Type B pancreatic cell (in vitro differentiated cells): ENCODE results near the gene SLC38A2. TPM values are rescaled to one million over a fixed set of nuclear protein-coding genes. Genes with fewer than 3 reads are reported as not detected.

Source experiments
- DNase-seq: peaks from one replicate; pipeline ENCODE4 v3.0.0; 2021; ENCODE audit warnings: mixed read lengths; ENCODE audit not compliant: unreplicated experiment; ENCODE audit errors: extremely low spot score
- H3K27ac Mint-ChIP-seq: 2 replicates; pipeline ENCODE4 v1.8.0; 2021; ENCODE audit warnings: mild to moderate bottlenecking, mixed read lengths
- H3K27me3 Mint-ChIP-seq: 2 replicates; pipeline ENCODE4 v1.8.0; 2021; ENCODE audit warnings: mixed read lengths
- H3K36me3 Mint-ChIP-seq: 2 replicates; pipeline ENCODE4 v1.8.0; 2021; ENCODE audit warnings: mixed read lengths
- H3K4me1 Mint-ChIP-seq: one replicate; pipeline ENCODE4 v1.8.0; 2021; ENCODE audit warnings: mixed read lengths; ENCODE audit not compliant: unreplicated experiment
- H3K4me3 Mint-ChIP-seq: 2 replicates; pipeline ENCODE4 v1.8.0; 2021; ENCODE audit warnings: mild to moderate bottlenecking, mixed read lengths
- H3K9me3 Mint-ChIP-seq: 2 replicates; pipeline ENCODE4 v1.8.0; 2021; ENCODE audit warnings: mixed read lengths
- total RNA-seq: library from RNA; stranded (reverse); gene quantifications from 2 replicates; pipeline ENCODE4 v1.2.1, GENCODE V29; 2021; ENCODE audit warnings: low replicate concordance
- TF ChIP-seq, protein P1 (sequence below): fragments of 200-600 bp; sonication (generic); conservative IDR thresholded peaks from 2 replicates; pipeline ENCODE4 v1.5.0; 2021; ENCODE audit warnings: antibody characterized with exemption, mild to moderate bottlenecking

Gene SLC38A2
- total RNA-seq, 1 donor from 2014 or later = 204 TPM

DNA sequence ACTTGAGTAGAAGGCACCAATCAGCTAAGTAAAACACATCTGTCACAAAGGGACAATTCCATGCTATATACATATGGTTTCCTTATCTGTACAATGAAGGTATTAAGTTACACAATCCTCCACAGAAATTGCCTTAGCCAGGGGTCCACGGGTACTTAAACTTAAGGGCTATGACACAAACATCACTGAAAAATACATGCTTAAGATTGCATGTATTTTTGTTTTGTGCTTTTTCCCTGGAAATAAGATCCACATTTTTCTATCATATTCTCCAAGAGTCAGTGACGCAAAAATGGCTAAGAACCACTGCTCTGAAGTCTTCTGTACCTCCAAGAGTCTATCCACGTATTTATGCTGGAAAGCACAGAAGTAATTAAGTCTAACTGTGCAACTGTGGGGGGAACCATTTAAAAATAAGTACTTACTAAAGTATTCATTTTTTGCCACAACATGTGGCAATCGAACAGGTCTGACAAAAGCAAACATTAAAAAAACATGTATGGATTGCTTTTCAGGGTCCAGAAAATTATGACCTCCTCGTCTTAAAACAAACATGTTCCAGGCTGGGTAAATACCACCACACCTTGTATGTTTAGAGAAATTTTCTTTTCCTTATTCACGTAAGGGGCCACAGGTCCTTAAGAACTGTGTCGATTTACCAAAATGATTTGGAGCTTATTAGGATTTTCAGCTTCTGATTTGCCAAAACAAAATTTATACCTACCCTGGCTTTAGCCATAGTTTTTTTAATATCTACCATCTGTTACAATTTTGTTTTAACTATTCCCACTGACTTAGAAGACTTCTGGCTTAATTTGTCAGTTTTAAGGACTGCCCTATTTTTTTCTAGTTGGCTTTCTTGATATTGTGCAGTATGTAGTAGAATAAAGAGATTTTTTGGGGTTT, 2.8 kb downstream of the SLC38A2 start:
- Mint-ChIP-seq H3K4me3 (peak overlapping the region; percentile 97), H3K36me3 (peaks cover 44% of the 10 kb centered on the region), H3K27ac (peak overlapping the region; percentile 99), H3K4me1 (peaks cover 44% of the 10 kb centered on the region), H3K9me3 (no peaks in the 10 kb centered on the region), H3K27me3 (no peaks in the 10 kb centered on the region)
- DNase-seq = no peak
- TF ChIP-seq, protein P1, sequence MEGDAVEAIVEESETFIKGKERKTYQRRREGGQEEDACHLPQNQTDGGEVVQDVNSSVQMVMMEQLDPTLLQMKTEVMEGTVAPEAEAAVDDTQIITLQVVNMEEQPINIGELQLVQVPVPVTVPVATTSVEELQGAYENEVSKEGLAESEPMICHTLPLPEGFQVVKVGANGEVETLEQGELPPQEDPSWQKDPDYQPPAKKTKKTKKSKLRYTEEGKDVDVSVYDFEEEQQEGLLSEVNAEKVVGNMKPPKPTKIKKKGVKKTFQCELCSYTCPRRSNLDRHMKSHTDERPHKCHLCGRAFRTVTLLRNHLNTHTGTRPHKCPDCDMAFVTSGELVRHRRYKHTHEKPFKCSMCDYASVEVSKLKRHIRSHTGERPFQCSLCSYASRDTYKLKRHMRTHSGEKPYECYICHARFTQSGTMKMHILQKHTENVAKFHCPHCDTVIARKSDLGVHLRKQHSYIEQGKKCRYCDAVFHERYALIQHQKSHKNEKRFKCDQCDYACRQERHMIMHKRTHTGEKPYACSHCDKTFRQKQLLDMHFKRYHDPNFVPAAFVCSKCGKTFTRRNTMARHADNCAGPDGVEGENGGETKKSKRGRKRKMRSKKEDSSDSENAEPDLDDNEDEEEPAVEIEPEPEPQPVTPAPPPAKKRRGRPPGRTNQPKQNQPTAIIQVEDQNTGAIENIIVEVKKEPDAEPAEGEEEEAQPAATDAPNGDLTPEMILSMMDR = no peak

DNA sequence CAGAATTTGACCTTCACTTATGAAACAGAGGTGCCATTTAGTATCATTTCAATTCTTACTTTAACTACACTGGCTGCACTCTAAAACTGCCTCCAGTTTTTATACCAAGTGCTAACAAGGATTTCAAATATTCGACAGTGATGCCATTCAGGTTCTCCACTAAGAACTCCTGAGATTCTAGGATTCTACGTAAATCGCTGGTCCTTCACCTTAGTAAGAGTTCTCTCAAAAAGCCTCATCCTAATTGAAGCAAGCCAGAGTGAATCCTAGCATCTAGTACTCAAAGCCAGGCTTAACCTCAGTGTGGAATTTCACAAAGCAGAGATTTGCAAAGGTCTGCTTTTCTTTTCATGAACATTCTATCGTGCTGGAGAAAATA, 3.5 kb downstream of the SLC38A2 start:
- no peak for DNase-seq
- Mint-ChIP-seq H3K4me1 (peaks cover 40% of the 10 kb centered on the region), H3K4me3 (peak overlapping the region; percentile 97), H3K27ac (peak overlapping the region; percentile 99), H3K27me3 (no peaks in the 10 kb centered on the region), H3K36me3 (peaks cover 47% of the 10 kb centered on the region), H3K9me3 (no peaks in the 10 kb centered on the region)
- TF ChIP-seq, protein P1 = no peak

DNA sequence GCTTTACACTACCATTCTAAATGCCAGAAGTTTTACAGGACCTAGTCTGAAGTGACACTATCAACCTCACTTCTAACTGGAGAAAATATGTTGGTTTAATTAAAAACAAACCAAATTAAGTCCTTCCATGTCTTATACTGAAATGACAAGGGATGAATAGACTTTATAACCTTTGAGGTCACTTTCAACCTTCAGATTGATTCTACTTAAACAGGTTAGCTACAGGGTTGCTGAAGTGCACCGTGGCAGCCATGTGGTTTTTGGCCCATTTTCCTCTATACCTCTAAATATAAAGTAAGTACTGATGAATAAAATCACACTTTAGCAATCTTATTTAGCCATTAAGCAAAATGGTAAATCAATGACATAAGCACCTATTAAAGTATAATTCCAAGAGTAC, 3.9 kb downstream of the SLC38A2 start:
- Mint-ChIP-seq H3K36me3 (peaks cover 49% of the 10 kb centered on the region), H3K9me3 (no peaks in the 10 kb centered on the region), H3K27ac (no peak overlapping the region), H3K27me3 (no peaks in the 10 kb centered on the region), H3K4me3 (peak overlapping the region; percentile 97), H3K4me1 (peaks cover 36% of the 10 kb centered on the region)
- DNase-seq = no peak
- TF ChIP-seq, protein P1 = no peak

DNA sequence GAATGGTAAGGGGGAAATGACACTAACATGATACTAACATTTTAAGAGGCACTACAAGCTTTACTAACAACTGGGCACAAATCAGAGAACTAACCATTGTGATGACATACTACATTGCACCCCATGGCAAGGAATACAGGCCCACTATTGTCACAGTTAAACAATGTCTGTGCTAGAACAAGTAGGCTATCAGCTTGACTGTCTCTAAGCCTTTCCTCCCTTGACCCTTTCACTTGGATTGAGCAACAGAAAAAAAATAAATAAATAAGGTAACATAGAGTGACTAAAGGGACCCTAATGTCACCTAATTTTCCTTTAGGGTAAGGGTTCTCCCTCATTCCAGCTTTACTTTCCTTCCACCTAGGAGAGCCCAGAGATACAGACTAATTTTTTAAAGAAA, 4.4 kb downstream of the SLC38A2 start:
- Mint-ChIP-seq H3K27ac (peak overlapping the region; percentile 36), H3K36me3 (peaks cover 55% of the 10 kb centered on the region), H3K4me1 (peaks cover 35% of the 10 kb centered on the region)

DNA sequence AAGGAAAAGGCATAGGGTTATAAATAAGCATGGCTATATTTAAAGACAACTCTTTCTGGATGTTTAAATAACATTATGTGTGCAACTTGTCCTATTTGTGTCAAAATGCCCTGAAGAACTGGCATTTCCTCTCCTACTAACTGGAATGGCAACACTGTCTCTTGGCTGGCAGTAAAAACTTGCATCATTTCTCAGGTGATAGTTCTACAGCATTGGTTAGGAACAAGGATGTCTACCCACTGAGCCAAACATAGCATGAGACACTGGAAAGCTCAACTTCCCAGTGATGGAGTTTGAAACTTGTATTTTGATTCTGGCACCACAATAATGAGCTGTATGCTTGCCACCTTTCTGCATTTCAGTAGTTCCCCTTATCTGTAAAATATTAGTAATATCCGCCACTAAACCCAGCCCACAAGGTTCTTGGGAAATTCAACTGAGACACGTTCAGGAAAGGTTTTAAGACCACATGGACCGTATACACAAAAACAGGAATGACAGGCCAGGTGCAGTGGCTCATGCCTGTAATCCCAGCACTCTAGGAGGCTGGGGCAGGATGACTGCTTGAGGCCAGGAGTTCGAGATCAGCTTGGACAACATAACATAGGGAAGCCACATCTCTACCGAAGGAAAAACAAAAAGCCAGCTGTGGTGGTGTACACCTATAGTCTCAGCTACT, 5.1 kb downstream of the SLC38A2 start:
- peaks cover 35% of the 10 kb centered on the region for H3K4me1 Mint-ChIP-seq
- peak overlapping the region; percentile 55 for H3K27ac Mint-ChIP-seq
- TF ChIP-seq, protein P1 = no peak
- H3K4me3 Mint-ChIP-seq = peak overlapping the region; percentile 61
- no peak for DNase-seq
- H3K9me3 Mint-ChIP-seq = no peaks in the 10 kb centered on the region
- H3K36me3 Mint-ChIP-seq = peaks cover 61% of the 10 kb centered on the region
- H3K27me3 Mint-ChIP-seq = no peaks in the 10 kb centered on the region

More for the DNA sequence above, 4.4 kb downstream of the SLC38A2 start:
- TF ChIP-seq, protein P1 = no peak
- Mint-ChIP-seq H3K4me3 (peak overlapping the region; percentile 61), H3K9me3 (no peaks in the 10 kb centered on the region), H3K27me3 (no peaks in the 10 kb centered on the region)
- no peak for DNase-seq
